NOMO-1 (cell line): ENCODE results near the gene IFNB1.

Experiments used
- DNase-seq, 2 experiments: peaks; one replicate each; lab custom pipeline; 2025; ENCODE audit not compliant: unreplicated experiment in 2 of 2; lab: John Stamatoyannopoulos, UW

IFNB1 gene

GRCh38 chr9:21070906-21071305 is 6.8 kb downstream of the IFNB1 start:
- no peak for DNase-seq

DNA sequence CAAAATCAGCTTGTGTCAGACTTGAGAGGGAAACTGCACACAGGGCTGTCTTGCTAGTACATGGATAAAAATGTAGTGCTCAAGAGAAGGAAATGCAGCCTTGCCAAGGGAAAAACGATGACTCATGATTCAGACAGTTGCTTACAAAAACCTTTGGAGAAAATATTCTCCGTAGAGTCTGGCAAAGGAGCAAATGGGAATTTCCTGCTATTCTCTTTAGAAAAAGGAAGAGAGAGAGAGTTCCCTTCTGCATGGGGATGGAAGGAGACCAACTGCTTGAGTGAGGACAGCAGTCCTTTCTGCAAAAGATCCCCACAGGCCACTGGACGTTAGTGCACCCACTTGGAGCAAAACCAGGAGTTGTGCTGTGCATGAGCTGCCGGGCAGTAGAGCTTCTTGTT is 7.6 kb downstream of the IFNB1 start:
- no peak for DNase-seq

DNA sequence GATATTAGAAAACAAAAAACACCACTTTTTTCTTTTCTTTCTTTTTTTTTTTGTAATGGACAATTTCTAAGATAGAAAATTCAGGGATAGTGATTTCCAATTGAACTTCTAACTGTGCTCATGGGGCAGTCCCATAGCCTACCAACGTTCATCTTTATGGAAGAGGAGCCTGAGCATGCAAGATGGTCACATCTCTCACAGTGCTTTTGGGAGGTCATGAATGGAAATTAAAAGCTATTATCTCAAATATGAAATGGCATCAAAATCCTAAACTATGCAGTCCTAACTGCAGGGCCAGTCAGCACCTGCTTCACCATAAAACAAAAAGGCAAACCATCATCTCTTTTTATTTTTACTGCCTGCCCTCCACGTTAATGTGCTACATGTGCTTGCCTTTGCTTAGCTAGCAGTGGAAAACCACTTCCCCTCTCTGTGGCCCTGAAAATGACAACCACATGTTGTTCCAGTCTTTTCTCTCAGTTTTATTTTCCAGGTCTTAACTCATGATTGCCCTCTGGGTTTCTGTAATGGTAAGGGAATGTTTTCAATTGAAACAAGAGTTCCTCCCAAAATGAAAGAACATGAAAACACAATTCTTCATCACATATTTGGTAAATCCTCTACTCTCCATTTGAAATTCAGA is 16.7 kb downstream of the IFNB1 start:
- DNase-seq, result no peak

DNA sequence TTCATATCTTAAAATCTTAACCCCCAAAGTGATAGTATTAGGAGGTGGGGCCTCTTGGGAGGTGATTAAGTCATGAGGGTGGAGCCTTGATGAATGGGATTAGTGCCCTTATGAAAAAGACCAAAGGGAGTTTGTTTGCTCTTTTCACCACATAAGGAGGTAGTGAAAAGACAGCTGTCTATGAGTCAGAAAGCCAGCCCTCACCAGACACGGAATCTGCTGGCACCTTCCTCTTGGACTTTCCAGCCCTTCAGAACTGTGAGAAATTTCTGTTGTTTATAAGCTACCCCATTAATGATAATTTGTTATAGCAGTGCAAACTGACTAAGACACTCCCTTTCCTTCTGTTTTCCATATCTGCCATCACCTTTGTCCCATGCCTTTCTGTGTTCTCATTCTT is 20.8 kb downstream of the IFNB1 start:
- DNase-seq, result no peak

- DNase-seq, result no peak
Measured at GRCh38 chr9:21053851-21054250, 23.9 kb downstream of the IFNB1 start.

GRCh38 chr9:21047281-21047691 is 30.5 kb downstream of the IFNB1 start:
- DNase-seq, result no peak

DNA sequence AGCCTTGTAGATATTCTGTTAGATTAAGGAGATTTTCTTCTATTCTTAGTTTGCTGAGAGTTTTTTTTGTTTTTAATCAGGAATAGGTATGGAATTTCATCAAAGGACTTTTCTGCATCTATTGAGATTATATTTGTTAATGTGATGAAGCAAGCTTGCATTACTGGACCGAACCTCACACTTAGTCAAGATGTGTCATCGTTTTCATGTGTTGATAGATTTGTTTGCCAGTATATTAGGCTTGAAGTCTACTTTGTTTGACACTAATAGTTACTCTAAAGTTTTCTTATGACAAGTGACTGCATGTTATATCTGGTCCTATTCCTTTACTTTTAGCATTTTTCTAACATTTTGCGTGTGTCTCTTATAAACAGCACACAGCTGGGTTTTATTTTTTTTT is 33.9 kb downstream of the IFNB1 start:
- DNase-seq, result no peak

DNA sequence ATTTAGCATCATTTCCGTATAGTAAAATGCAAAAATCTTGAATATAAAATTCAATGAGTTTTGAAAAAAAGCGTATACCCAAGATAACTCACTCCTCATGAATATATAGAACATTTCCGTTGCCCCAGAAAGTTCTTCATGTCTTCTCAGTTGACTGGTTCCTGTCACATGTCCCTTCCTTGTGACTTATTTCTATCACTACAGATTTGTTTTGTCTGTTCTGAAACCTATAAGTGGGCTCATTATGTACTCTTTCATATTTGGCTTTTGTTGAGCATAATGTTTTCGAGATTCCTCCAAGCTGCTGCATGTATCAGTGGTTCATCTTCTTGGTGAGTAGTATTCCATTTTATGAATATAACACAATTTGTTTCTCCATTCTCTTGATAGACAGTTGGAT is 35.3 kb downstream of the IFNB1 start:
- no peak for DNase-seq

GRCh38 chr9:21039302-21039701 is 38.4 kb downstream of the IFNB1 start:
- DNase-seq, result no peak

DNA sequence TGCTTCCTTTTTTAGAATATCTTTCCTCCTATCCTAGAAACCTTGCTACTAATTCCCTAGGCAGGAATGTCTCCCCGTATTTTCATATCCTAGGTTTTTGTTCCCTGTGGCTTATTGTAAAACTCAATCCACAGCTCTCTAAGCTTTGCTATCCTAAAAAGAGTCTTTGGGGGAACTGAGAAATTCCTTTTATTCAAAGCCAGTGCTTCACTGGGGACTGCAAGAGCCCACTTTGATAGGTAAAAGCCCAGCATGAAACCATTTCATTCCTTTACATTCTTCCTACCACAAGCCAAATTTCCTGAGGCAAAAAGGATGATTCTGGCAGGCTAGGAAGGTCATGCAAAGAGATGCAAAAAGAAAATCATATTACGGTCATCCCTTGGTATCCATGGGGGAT is 40.5 kb downstream of the IFNB1 start:
- no peak for DNase-seq

GRCh38 chr9:21031808-21032183 is 45.9 kb downstream of the IFNB1 start:
- DNase-seq, result no peak

GRCh38 chr9:21031091-21031807 is 46.5 kb downstream of the IFNB1 start, which contains the start of gene HACD4:
HACD4 (minus strand) TSS chr9:21031640; CDS start chr9:21031590, 50 bp downstream.
- DNase-seq, result no peak

DNA sequence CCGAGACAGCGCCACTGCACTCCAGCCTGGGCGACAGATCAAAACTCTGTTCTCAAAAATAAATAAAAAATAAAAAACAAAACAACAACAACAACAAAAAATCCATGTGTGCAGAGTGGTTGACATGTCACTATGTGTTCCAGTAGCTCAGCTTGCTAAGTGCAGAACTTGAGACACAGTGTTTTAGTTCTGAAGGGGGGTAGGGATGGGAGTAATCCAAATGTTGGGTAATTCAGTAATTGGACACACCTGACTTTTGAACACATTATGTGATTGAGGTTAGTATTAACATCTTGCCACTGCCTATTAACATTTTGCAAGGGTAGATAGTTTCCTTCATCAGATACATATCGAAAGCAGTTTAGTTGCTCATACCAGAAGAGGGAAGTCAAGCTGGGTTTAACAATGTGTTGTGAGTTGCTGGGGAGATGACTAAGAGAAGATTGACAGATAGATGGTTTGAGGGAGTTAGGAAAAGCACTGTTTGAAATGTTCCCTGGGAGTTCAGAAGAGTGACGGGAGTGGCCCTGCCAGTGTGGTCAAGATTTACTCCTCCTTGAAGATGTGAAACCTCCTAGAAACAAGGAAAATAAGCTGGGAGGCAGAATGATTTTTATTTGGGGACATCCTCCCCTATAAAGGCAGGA is 47.2 kb downstream of the IFNB1 start:
- DNase-seq, result no peak

DNA sequence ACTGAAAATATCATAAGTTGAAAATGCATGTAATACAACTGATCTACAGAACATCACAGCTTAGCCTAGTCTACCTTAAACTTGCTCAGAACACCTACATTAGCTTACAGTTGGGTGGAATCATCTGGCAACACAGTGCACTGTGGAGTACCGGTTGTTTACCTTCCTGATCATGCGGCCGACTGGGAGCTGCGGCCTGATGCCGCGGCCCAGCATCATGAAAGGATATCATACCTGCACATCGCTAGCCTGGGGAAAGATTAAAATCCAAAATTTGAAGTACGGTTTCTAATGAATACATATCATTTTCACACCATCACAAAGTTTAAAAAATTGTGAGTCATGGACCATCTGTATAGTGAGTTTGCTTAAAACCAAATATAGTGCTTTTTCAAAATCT is 48.1 kb downstream of the IFNB1 start:
- DNase-seq, result no peak

GRCh38 chr9:21028466-21028865 is 49.3 kb downstream of the IFNB1 start:
- no peak for DNase-seq

- DNase-seq, result no peak
Measured at GRCh38 chr9:21027295-21027694, 50.4 kb downstream of the IFNB1 start.
